Gastroesophageal sphincter (tissue), 3 donors: ENCODE data around the gene HSPBP1.
A peak's percentile ranks its signal among the peaks of the same experiment; 100 is the strongest.

Experiments used
- POLR2A ChIP-seq, 2 donors: fragments of 450-650 bp; IDR thresholded peaks; one replicate each; pipeline ENCODE4 v1.6.1; 2017; ENCODE audit warnings: antibody characterized with exemption in 2 of 2, mild to moderate bottlenecking in 2 of 2, moderate library complexity in 1 of 2
- TF ChIP-seq, protein P1 (sequence below), 4 experiments: fragments of 200-600 bp in 2 of 4; fragments of 450-650 bp in 2 of 4; sonication (generic) in 1 of 4; IDR thresholded peaks; one replicate each; pipeline ENCODE4 v1.5.1; 2017 to 2019; ENCODE audit warnings: antibody characterized with exemption in 4 of 4, mild to moderate bottlenecking in 2 of 4, moderate library complexity in 2 of 4

GRCh38 chr19:55279770-55280643, at the start of gene HSPBP1:
- TF ChIP-seq, protein P1, sequence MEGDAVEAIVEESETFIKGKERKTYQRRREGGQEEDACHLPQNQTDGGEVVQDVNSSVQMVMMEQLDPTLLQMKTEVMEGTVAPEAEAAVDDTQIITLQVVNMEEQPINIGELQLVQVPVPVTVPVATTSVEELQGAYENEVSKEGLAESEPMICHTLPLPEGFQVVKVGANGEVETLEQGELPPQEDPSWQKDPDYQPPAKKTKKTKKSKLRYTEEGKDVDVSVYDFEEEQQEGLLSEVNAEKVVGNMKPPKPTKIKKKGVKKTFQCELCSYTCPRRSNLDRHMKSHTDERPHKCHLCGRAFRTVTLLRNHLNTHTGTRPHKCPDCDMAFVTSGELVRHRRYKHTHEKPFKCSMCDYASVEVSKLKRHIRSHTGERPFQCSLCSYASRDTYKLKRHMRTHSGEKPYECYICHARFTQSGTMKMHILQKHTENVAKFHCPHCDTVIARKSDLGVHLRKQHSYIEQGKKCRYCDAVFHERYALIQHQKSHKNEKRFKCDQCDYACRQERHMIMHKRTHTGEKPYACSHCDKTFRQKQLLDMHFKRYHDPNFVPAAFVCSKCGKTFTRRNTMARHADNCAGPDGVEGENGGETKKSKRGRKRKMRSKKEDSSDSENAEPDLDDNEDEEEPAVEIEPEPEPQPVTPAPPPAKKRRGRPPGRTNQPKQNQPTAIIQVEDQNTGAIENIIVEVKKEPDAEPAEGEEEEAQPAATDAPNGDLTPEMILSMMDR (IDR thresholded peaks at IDR 0.05), result no peak
- TF ChIP-seq POLR2A (IDR thresholded peaks at IDR 0.05), result peak; percentile 12 to 23
